Measurements from ENCODE around the gene STRBP.

The STRBP gene

DNA sequence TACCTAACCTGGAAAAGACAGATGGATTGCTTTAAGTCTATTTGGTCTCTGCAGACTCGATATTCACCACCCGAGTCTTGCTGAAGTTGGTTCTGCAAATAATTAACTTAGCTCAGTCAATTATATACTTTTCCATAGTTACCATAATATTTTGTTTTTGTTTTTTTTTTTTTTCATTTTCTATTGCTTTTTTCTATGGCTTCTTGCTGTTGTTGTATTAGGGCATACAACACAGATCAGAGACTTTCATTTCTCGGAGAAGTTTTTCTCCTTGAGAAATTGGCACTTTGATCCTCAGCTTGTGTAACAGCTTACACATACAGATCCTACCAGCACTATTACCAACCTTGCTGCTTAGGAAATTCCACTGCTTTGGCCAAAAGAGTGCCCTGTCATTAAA, 146.9 kb downstream of the STRBP start:
- DNase-seq, result no peak

DNA sequence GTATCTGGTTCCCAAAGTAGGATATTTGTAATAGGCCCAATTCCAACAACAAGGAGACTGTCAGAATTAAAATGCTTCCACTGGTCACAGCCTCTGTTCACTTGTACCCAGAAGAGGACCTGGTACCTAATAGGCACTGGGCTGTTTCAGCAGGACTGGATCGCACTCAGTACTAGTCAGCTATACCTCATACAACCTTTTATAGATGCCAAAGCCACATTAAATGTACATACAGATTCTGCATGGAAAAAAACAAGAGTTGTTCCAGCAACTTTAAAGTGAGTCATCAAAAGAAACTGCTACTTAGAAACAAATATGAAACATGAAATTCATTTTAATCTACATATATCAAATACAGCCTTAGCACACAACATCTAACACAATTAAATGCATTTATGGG, 147.4 kb downstream of the STRBP start:
- no peak for DNase-seq

DNA sequence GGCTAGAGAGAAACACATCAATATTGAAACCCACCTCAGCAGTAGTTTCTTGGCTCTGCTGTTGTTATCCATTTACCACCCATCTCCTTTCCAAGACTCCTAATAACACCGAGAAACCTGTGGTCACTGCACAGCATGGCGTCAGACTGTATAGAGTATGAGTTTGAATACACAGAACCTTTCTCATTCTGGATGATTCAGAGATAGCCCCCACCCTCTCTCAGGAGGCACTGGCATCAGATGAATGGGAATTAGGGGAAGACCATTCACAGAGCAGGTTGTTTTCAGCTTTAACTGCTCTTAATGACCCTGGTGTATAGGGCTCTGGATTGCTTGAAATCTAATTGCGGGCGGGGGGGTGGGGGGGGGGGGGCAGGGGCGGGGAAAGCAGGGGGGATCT, 148.3 kb downstream of the STRBP start:
- DNase-seq, result peak; percentile 25

DNA sequence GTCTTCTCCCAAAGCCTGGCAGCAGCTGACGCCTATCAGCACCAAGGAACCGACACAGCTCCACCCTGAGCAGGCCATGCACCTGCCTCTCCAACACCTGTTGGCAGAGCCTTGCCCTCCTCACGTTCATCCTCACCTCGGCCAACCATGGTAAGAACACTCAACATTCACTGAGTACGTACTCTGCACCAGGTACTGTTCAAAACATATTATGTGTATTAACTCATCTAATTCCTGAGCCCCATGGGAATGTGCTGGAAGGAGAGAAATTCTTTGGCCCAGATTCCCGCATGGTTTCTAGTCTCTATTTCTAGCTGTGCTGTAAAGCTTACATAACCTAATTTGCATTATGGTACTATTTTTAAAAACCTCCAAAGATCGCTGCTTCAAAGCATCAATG, 148.8 kb downstream of the STRBP start:
- DNase-seq, result no peak

DNA sequence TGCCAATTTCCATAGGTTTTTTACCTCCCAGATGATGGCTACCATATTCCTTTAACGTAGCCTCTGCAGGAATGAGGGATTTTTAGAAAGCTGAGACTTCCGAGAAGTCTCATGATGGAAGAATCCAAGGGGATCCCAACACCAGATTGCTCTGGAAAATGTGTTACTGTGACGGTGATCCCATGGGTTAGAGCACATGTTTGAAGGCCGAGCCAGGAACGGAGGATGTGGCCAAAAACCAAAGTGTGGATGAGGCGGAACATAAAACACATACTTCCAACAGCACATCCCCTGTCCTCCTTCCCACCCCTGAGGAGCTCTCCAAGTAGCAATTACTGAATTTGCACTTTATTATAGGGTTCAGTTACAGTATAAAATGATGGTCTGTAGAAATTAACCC, 152.3 kb downstream of the STRBP start:
- no peak for DNase-seq

DNA sequence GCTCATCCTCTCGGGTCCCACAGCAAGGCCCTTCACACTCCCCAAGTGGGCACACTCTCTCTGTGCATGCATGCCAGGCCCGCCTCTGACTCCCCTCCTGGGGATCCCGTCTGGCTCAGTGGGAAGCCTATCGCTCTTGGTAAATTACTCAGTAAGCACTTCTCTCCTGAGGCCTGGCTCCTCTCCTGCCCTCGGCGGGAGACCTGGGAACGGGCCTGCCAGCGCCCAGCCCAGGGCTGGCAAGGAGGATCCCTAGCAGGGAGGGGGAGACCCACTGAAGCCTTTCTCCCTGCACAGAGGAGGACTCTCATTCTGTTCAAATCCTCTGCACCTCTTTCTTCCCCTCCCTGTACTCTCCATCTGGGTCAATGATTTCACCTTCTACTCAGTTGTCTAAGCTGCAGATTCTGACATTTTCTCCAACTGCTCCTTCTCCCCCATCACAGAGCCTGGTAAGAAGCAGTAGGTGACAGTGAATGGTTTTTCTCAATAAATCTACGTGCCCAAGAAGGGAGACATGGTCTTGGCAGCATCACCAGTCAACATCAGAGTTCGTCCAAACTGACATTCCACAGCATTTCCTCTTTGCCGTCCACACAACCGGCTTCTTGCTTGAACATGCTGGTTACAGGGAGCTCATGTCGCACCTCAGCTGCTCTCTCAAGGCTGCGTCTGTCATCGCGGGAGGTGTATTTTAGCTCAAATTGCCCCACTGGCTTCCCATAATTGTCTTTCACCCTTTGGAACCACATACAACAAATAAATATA, 153.1 kb downstream of the STRBP start:
- no peak for DNase-seq

DNA sequence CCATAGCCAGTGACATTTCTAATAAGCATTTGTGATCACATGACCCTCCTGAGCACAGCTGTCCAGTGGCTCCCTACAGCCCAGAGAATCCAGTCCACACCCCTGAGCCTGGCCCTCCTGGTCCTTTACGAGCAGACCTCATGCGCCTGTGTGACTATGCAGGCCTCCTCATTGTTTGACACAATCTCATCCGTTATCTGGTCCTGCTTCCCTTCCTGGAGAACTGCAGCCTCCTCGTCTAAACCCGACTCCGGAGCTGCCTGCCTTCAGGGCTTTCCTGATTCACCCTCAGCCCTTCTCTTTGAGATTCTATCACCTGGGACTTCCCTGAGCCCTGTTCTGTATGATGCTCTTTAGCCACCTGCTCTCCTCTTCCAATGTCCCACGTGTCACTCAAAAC, 155.2 kb downstream of the STRBP start:
- no peak for DNase-seq

DNA sequence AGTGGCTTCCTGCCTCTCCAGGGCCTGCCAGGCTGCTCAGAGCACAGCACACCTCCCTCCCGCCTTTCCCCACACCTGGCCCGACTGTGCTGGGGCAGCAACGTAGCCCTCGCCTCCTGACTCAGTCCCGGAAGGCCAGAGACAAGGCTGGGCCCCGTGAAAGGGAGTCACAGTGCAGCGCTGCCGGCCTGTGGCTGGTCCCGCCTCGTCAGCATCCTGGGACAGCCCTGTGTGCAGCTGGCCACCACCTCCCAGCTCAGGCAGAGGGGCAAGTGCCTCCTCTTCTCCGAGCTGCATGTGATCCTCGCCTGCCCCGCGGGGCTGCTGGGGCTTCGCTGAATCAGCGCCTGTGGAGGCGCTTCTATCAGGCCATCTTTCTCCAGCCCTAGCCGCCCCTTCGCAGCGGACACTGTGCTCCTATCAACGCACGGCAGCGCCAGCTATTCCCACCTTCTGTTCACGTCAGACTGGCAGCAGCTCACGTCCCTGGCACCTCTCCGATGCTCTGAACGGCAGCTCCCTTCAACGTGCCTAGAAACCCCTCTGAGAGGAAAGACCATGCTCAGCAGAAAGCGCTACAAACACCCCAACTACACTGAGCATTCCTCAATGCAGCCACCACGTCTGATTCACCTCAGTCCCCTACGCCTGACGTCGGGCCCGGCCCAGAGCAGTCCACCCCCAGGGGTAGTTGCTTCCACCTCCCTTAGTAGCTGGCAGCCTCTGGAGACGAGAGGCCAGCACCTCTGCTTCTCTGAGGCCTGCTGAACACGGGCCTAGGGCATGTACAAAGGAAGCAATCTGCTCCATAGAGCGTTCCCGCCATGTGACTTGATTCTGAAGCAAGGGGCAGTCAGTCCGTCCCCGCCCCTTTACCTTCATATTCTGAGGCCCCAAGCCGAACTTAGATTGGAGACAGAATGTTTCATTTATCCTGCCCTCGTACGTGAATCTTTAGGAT, 156.1 kb downstream of the STRBP start:
- no peak for DNase-seq

DNA sequence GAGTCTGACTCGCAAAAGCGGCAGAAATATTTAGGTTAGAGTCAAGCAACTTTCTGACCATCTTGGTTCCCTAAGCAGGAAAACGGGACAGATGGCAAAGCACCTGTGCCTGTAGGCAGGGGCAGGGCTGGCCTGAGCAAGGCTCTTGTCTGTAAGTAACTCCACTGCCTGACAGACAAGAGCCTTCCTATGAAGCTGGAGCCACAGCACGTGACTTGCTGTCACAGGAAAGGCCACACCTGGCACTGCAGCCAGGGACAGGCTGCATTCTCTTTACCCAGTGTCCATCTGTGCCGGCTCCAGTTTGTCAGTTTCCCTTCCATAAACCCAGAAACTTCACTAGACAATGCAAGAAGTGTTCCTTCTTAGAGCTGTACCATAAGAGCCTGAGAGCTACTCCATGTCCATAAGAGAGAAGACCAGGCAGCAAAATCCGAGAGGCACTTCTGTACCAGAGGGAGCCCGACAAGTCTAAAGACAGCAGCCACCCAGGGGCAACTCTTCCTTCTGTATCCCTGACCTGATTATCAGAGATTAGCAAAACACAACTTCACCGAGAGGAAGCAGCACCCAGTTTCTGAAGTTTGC, 156.9 kb downstream of the STRBP start:
- no peak for DNase-seq

DNA sequence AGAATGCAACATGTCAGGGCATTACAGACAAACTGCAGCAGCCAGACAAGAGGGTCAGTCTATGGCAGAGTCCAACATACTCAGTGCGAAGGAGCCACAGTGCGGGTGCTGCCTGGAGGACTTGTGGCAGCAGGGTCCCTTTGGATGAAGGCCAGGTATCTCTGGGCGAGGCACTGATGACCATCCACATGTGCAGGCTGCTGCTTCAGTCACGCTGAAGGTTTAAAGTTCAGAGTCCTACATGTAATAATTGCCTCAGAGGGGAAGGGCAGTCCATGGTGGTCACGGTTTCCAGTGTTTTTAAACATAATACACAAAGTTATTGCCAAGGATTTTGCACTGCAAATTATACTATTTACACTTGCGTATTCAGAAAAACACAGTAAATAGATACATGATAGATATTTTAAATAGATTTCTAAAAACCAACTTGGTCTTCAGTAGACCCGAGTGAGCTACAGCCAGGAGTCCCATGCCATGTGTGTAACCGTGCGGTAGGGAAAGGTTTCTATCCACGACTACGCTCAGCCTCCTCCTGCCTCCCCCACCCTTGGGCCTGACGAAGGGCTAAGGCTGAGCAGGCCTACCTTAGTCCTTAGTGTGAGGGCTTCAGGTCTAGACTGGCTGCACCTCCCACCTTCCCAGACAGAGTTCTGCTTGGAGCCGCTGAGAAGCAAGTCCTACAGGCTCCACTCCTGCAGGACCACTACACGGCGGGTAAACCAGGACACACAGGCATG, 158.7 kb downstream of the STRBP start:
- DNase-seq, result no peak

DNA sequence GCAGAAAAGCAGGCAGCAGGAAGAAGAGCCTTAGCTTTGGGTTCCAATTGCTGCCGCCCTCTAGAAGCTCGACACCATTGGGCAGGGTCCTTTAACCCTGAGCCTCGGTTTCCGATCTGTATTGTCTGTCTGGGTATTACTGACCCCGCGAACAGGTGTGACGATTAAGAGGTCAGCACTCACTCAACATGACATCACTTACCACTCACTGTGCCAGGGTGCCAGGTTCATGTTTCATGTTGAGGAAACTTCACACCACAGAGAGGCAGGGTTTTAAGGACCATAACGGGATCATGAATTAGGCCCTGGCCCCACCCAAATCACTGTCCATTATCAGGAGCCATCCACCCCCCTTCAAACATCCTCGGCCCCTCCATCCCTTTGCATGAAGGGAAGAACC, 159.4 kb downstream of the STRBP start:
- no peak for DNase-seq

DNA sequence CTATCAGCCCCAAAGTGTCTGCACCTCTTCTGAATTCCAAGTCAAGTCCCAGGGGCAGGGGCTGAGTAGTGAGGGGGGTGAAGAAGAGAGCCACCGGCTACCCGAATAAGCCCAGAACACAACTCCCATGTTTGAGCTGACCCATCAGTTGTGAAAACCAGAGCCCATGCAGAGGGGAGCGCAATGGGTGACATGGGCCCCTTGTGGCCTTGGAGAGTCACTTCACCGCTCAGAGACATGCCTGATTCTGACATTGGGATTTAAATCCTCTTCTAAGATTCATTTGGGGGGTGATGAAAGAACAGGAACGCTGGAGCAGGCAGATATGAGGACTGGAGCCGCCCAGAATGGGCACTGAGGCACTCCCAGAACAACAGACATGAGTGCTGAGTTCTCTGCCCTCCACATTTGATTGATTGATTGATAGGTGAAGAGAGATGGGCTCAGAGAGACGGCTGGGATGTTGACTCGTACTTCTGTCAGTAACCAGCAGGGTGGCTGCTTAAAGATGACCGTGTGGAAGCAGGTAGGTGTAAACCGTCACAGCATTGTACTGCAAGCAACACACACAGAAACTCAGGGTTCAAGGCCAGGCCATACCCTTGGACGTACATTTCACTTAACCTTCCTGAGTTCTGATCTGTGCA, 160.6 kb downstream of the STRBP start:
- no peak for DNase-seq

DNA sequence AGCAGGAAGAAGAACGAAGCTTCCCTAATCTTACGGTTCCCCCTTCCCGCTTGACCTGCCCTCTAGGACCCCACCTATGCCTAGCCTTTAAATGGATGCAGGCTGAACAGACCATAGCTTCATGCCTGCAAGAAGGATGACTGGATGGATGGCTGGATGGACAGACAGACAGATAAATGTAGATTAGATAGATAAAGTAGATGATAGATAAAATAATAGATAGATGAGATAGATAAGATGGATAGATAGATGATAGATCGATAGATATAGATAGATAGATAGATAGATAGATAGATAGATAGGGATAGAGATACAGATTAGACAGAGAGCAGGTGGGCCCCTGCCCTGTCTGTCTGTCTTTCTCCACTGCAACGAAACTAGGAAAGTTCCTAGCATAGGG, 162.9 kb downstream of the STRBP start:
- no peak for DNase-seq

DNA sequence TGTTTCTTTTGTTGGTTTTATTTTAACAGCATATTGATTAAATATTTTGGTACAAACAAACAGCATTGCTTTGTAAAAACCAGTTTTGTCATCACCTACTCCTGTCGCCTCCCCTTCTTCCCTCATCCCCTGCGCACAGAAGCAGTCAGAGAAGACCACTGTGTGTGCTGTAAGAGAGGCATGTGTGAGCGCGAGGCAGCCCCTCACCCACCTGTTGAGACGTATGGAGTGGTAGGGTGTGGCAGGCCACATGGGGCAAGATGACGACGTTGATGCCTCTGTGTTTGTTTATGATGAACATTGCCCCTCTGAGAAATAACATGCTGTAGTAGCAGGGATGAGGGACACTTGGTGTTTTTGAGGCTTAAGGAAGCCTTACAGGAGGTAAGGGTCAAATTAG, 163.6 kb downstream of the STRBP start:
- no peak for DNase-seq

DNA sequence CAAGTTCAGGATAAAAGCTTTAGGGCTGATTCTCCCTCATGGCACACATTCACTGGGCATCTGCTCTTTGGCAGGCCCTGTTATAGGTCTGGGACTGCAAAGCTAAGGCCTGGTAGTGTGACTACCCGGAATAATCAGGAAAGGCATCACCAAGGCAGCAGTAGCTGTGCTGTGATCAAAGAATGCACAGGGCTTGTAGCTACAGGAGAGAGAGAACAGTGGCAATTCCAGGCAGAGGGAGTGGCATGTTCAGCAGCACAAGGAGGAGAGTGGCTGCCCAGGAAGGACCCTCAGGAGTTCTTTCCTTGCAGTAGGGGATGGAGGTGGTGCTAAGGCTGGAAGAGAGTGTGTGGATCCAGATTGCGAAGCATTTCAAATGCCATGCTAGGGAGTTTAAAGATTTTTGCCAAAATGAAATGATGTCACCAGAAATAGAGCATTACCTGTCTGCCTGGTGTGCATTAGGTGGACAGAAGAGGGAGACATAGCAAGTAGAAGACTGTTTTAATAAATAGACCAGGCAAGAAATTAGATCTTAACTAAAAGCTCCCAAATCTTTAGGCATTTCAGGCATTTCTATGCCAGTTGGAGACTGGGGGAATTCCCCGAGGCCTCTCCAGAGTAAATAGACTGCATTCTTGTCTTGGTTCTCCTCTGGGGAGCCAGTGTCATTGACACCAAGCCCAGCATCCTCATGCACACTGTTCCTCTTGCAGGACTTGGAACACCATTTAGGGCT, 165.8 kb downstream of the STRBP start:
- DNase-seq, result no peak

DNA sequence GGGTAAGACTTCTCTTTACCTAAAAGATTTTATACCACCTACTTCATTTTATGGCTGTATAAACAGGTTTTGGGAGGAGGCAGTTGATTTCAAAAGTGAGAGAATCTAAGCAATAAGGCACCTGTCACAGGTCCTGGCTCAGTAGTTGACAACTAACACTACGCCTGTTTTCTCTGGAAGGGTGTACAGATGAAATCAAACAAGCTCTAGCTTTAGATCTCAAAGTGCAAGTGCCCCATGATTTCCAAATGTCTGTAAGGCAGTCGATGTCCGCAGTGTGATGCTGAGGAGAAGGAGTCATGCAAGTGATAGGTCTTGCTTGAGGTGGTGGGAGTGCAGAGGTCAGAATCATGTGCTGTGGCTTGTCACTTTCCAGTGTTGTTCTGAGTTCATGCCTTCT, 168.8 kb downstream of the STRBP start:
- no peak for DNase-seq

DNA sequence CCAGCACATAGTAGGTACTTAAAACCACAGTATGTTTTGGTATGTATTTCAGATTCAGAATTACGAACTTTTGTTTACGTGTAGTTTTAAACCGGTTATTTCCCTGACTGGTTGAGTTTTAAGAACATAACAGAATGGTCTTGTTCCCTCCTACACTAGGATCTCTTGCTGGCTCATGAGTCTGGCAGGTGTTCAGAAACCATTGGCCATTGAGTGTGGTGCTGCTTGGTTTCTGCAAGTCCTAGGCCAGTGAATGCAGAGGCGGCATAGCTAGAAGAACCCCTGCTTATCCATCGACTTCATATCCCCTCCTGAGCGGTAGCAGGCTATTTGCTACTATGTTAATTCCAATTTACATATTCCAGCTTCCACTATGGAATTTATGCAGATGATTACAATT, 169.3 kb downstream of the STRBP start:
- no peak for DNase-seq

DNA sequence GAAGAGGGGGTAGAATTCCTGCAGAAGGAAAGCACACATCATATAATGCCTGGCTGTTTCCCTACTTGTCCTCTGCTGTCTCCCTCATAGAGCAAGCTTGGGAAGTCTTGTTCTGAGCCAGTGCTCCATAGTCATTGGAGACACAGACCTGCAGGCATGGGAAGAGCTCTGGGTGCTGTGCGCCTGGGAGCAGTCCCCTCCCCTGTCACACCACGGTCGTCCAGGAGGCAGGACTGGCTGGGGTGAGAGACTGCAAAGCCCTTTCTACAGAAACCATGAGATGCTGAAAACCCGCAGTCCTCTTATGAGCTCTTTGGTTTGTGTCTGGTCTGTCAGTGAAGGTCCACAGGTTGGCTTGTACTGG, 170.3 kb downstream of the STRBP start:
- no peak for DNase-seq

DNA sequence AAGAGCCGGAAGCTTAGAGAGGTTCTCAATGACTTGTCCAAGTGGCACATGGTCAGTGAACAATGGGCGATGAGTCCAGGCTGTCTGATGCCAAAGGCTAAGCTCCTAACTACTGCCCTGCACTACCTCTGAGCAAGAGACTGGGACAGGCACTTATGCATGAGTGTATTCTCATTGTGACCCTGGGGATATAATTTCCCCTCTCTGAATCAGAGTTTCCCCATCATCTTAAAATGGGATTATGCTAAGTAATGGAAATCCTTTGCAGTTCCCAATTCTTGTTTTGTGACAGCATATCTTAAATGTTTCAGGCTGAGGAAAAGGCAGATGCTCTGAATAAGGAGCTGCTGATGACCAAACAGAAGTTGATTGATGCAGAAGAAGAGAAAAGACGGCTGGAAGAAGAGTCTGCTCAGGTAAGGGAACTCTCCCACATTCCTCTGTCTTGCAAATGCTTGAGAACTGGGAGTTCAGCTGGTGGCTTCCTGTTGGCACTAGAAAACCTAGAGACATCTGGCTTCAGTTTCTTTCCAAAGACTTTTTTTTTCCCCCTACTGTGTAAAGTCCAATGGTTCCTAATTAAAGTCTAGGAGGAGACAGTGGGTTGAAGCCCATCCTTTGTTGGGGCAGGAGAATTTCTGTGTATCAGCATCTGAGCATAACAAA, 170.8 kb downstream of the STRBP start:
- no peak for DNase-seq

DNA sequence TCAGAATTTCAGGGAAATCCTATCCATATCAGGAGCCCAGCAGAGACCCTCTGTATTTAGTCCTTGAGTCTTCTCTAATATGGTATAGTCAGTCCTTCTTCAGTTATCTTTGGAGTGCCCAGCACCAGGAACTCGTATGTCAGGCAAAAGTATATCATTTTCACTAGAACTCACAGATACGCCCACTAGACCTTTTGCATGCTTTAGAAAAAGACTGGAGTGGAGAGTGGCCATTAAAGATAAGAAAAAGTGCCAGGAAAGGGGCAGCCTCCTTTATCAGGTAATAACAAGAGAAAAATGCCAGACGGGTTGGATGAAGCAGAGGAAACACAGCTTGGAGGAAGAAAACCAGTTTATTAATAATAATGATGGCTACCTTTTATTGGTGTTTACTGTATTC, 171.4 kb downstream of the STRBP start:
- DNase-seq, result no peak

DNA sequence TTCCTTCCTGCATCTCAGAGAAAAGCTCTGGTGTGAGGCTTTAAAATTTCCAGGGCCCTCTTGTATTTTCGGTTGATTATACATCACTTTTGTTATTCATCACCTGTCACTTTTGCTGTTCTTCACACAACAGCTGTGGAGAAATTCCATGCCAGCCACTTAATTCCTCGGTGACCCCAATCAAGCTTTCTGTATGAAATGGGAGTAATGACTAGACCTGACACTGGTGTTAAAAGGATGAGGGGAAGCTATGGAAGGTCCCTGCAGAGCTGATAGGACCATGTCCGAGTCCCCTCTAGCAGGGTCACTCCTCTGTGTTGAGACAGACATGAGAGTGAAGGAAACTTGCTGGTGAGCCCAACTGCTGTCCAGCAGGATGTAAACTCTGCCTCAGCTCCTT, 175.2 kb downstream of the STRBP start:
- DNase-seq, result no peak
